Measurements from ENCODE around the gene OSER1. TPM values are rescaled to one million over a fixed set of nuclear protein-coding genes. Genes with fewer than 3 reads are reported as not detected.

OSER1 gene
- total RNA-seq, 1 donor from 2014 or later: 51.8 TPM

- H3K4me1 ChIP-seq: peaks cover 13% of the 10 kb centered on the region
- Mint-ChIP-seq H3K4me1 (peaks cover 25% of the 10 kb centered on the region), H3K27ac (no peak overlapping the region)
These were observed 27.7 kb downstream of the OSER1 start for GRCh38 chr20:44182863-44183262.

DNA sequence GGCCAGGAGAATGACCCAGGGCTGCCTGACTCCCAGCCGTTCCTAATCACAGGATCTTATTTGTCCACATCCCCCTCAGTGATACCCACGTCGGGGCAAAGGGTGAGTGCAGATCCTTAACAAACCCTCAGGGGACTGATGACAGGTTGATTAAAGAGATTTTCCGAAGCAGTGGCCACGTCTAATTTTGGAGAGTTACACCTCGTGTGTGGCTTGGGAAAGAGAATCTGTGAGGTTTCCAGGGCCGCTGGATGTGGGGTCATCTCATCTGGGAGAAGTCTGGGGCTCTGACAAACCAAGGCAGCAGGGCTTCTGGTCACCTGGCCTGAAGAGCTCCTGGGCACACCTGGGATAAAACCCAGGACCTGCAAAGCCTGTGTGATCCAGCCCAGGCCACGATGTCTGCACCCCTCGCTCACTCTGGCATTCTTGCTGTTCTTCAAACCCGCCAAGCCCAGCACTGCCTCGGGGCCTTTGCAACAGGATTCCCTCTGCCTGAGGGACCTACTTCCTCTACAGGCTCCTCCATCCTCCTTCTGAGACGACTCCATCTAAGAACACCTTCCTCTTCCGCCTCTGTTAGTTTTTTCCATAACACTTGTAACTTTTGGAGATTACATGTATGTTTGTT is 28.3 kb downstream of the OSER1 start:
- H3K4me2 ChIP-seq: no peak overlapping the region
- no peak overlapping the region for H3K9ac ChIP-seq
- no peak overlapping the region for H2AFZ ChIP-seq (replicated peaks)
- no peaks in the 10 kb centered on the region for H3K36me3 ChIP-seq
- H3K4me3 Mint-ChIP-seq: no peak overlapping the region
- H3K27ac Mint-ChIP-seq: no peak overlapping the region
- TF ChIP-seq CTCF (IDR thresholded peaks at IDR 0.05): no peak
- TF ChIP-seq EZH2 (IDR thresholded peaks at IDR 0.05): no peak
- no peak for TF ChIP-seq EZH2phosphoT487 (IDR thresholded peaks at IDR 0.05)
- no peaks in the 10 kb centered on the region for H3K36me3 Mint-ChIP-seq
- H3K27me3 ChIP-seq: peaks cover 12% of the 10 kb centered on the region
- no peak for DNase-seq (ENCODE audit: low spot score)
- H3K4me3 ChIP-seq: no peak overlapping the region
- peaks cover 19% of the 10 kb centered on the region for H3K4me1 Mint-ChIP-seq
- no peaks in the 10 kb centered on the region for H3F3A ChIP-seq (ENCODE audit: low read depth)
- H3K9me3 Mint-ChIP-seq: no peaks in the 10 kb centered on the region
- no peaks in the 10 kb centered on the region for H3K79me2 ChIP-seq (ENCODE audit: low read depth)
- H3K27ac ChIP-seq: no peak overlapping the region
- H3K27me3 Mint-ChIP-seq (ENCODE audit: insufficient read depth, low read depth): no peaks in the 10 kb centered on the region
- H3K4me1 ChIP-seq: peaks cover 13% of the 10 kb centered on the region
- no peaks in the 10 kb centered on the region for H4K20me1 ChIP-seq (ENCODE audit: low read depth)
- H3K9me3 ChIP-seq (ENCODE audit: low read depth): no peaks in the 10 kb centered on the region

More at GRCh38 chr20:44182863-44183262, 27.7 kb downstream of the OSER1 start:
- H3K79me2 ChIP-seq (ENCODE audit: low read depth): no peaks in the 10 kb centered on the region
- no peaks in the 10 kb centered on the region for H3K36me3 ChIP-seq
- H2AFZ ChIP-seq (replicated peaks): no peak overlapping the region
- H3K9ac ChIP-seq: no peak overlapping the region
- no peaks in the 10 kb centered on the region for H4K20me1 ChIP-seq (ENCODE audit: low read depth)
- no peak overlapping the region for H3K4me3 ChIP-seq
- H3K4me3 Mint-ChIP-seq: no peak overlapping the region
- no peaks in the 10 kb centered on the region for H3F3A ChIP-seq (ENCODE audit: low read depth)
- H3K27me3 ChIP-seq: peaks cover 18% of the 10 kb centered on the region
- H3K27me3 Mint-ChIP-seq (ENCODE audit: insufficient read depth, low read depth): no peaks in the 10 kb centered on the region
- no peaks in the 10 kb centered on the region for H3K9me3 ChIP-seq (ENCODE audit: low read depth)
- TF ChIP-seq CTCF (IDR thresholded peaks at IDR 0.05) (no peak), EZH2 (IDR thresholded peaks at IDR 0.05) (no peak), EZH2phosphoT487 (IDR thresholded peaks at IDR 0.05) (no peak)
- H3K9me3 Mint-ChIP-seq: no peaks in the 10 kb centered on the region
- no peak for DNase-seq (ENCODE audit: low spot score)
- no peaks in the 10 kb centered on the region for H3K36me3 Mint-ChIP-seq
- H3K27ac ChIP-seq: no peak overlapping the region
- no peak overlapping the region for H3K4me2 ChIP-seq

GRCh38 chr20:44181611-44182010 is 29.0 kb downstream of the OSER1 start:
- Histone ChIP-seq H2AFZ (replicated peaks) (no peak overlapping the region), H3K4me3 (no peak overlapping the region), H3K4me2 (peak overlapping the region; percentile 65), H3F3A (ENCODE audit: low read depth) (no peaks in the 10 kb centered on the region), H3K27ac (no peak overlapping the region), H3K36me3 (no peaks in the 10 kb centered on the region), H3K27me3 (peaks cover 6% of the 10 kb centered on the region), H4K20me1 (ENCODE audit: low read depth) (no peaks in the 10 kb centered on the region), H3K9me3 (ENCODE audit: low read depth) (no peaks in the 10 kb centered on the region), H3K4me1 (peaks cover 13% of the 10 kb centered on the region), H3K79me2 (ENCODE audit: low read depth) (no peaks in the 10 kb centered on the region), H3K9ac (no peak overlapping the region)
- H3K36me3 Mint-ChIP-seq: no peaks in the 10 kb centered on the region
- H3K27ac Mint-ChIP-seq: peak overlapping the region; percentile 88
- no peak for DNase-seq (ENCODE audit: low spot score)
- no peak for TF ChIP-seq EZH2 (IDR thresholded peaks at IDR 0.05)
- no peak for TF ChIP-seq CTCF (IDR thresholded peaks at IDR 0.05)
- no peak for TF ChIP-seq EZH2phosphoT487 (IDR thresholded peaks at IDR 0.05)
- H3K27me3 Mint-ChIP-seq (ENCODE audit: insufficient read depth, low read depth): no peaks in the 10 kb centered on the region
- H3K4me3 Mint-ChIP-seq: no peak overlapping the region
- H3K9me3 Mint-ChIP-seq: no peaks in the 10 kb centered on the region
- H3K4me1 Mint-ChIP-seq: peaks cover 14% of the 10 kb centered on the region

Data from neural progenitor cell (in vitro differentiated cells).